Hematopoietic multipotent progenitor cell treated with erythropoietin and hydrocortisone succinate and interleukin-3 and kit ligand, for 4 days (in vitro differentiated cells): ENCODE results near the gene GSTM3.
"Not testable (repeated sequence)": the region's sequence is repeated elsewhere in the genome, so short reads cannot be mapped to it uniquely, and the experiment has no call there.

Experiments used
- DNase-seq: peaks from one replicate; pipeline ENCODE4 v3.0.0-alpha.2; 2015

The GSTM3 gene

DNA sequence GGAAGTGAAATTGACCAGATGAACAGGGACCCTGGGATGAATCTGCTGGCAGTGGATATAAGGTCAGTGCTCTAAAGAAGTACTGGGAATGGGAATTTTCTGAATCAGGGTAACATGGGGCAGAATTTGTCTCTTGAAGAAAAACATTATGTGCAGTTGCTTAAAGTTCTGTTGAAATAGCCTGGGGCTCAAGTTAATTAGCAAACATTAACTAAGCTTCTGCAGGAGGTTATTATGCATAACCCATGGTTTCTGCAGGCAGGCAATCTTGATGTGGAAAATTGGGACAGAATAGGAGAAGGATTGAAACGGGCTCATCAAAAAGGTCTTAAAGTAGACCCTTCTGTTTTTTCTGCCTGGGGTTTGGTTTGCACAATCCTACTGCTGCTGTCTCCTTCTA, 14.8 kb downstream of the GSTM3 start:
- no peak for DNase-seq

DNA sequence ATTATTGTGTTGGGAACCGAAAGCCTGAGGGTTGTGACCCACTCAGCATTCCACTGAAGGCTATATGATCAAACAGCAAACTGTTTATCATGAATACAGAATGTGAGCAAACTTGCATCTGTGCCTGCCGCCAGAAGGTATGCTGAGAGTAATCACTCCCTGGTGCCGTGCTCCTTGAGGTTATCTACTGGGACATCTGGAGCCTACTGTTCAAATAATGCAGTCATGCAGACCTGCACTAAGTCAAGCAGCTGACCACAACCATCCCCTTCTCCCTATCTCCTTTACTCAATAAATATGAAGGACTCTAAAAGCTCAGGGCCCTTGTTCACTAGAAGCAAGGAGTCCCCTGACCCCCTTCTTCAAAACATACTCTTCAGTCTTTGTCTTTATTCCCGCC, 15.3 kb downstream of the GSTM3 start:
- DNase-seq: peak; percentile 68

DNA sequence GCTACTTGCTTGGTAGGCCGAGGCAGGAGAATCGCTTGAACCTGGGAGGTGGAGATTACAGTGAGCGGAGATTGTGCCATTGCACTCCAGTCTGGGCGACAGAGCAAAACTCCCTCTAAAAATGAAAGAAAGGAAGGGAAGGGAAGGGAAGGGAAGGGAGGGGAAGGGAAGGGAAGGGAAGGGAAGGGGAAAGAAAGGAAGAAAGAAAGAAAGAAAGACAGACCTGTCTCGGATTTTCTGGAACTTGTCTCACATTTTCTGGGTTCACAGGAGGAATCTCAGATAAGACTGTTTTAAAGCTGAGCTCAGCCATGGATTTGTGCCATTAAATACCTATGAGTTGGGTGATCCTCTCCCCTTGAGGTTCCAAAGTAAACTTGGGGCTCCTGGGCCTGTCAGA, 15.9 kb downstream of the GSTM3 start:
- no peak for DNase-seq

DNA sequence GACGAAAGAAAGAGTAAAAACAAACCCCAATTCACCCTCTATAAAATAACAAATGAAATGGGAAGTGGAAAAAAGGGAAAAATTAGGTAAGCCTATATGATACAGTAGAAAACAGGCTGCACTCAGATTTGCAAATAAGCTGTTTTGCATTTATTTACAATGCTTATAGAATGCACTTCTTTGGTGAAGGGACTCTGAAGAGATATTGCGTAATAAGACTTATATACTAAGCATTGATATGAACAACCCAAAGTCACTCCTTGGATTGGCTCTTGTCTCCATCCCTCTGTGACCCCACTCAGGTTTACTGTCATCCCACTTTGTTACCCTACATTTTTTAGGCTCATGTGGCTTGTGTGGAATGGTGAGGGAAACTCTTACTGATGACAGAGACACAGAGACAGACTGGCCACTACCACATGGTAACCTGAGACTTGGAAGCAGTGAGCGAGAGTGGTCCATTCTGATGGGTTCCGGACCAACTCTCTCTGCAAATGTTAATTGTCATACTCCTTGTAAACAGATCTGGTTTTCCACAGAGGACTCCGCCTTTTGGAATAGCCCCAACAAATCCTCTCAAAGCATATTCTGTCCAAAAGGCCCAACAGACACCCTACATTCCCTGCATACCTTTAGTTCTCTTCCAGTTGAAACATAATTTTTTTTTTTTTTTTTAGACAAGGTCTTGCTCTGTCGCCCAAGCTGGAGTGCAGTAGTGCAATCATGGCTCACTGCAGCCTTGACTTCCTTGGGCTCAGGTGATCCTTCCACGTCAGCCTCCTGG, 17.7 kb downstream of the GSTM3 start:
- no peak for DNase-seq

DNA sequence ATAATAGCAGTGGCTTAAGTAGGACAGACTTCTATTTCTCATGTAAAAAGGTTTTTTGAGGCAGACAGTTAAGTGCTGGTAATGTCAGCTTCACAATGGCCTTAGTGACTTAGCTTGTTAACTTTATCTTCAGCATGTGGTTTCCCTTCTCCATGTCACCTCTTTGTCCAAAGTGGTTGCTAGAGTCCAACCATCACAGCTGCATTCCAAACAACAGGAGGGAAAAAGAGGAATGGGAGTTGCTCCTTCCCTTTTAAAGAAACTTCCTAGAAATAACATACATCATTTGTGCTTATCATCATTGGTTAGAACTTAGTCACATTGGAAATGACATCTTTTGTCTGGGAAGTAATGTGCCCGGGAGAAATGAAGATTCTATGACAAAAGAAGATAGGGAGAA, 18.9 kb downstream of the GSTM3 start:
- no peak for DNase-seq

DNA sequence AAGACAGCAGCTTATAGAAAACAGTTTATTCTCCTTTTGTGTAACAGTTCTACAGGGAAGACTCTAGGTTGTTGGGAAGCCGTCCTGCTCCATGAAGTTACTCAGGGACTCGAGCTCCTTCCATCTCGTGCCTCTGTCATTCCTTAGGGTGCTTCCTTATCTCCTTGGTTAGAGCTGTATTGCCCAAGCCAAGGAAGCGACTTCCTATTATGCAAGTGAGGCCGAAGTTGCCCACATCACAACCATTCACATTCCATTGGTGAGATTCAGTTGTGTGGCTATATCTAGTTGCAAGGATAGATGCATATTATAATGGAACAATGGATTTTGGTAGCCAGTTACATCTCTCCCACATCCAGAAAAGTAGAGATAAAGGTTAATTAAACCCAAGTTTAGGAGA, 19.8 kb downstream of the GSTM3 start:
- no peak for DNase-seq

DNA sequence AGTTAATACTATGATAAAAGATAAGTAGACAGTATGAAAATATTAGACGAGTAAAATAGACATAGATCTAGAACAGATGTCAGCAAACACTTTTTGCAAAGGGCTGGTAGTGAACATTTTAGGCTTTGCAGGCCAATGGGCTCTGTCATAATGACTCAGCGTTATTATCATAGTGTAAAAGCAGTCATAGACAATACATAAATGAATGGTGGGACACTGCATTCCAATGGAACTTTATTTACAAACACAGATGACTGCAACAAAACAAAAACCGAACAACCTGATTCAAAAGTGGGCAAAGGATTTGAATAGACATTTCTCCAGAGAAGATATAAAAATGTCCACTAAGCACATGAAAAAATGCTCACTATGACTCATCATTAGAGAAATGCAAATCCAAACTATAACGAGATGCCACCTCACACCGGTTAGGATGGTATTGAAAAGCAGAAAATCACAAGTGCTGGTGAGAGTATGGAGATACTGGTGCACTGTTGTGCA, 21.5 kb downstream of the GSTM3 start:
- peak; percentile 69 for DNase-seq

DNA sequence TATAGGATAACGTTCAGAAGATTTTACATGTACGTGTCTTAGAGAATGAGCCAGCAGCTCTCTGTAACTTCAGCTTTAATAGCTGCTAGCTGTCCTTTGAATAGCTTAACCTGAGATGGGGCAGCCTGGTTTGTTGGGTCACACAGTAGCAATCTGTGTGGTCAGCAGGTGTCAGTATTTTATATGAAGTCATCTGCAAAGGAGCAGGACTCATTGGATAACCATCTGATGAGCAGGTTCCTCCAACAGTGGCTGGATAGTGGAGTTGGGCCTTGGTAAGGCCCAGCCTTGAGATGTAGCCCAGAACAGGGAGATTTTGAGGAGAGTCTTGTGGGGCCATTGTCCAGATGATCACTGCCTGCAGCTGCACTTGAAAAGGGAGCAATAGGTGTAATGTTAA, 22.3 kb downstream of the GSTM3 start:
- peak; percentile 37 for DNase-seq

DNA sequence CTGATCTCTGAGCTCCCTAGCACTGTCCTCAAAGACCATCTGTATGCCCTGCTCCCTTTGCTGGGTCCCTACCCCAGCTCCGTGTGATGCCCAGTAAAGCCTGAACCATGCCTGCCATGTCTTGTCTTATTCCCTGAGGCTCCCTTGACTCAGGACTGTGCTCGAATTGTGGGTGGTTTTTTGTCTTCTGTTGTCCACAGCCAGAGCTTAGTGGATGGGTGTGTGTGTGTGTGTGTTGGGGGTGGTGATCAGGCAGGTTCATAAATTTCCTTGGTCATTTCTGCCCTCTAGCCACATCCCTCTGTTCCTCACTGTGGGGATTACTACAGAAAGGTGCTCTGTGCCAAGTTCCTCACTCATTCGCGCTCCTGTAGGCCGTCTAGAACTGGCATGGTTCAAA, 23.1 kb downstream of the GSTM3 start:
- DNase-seq: no peak

DNA sequence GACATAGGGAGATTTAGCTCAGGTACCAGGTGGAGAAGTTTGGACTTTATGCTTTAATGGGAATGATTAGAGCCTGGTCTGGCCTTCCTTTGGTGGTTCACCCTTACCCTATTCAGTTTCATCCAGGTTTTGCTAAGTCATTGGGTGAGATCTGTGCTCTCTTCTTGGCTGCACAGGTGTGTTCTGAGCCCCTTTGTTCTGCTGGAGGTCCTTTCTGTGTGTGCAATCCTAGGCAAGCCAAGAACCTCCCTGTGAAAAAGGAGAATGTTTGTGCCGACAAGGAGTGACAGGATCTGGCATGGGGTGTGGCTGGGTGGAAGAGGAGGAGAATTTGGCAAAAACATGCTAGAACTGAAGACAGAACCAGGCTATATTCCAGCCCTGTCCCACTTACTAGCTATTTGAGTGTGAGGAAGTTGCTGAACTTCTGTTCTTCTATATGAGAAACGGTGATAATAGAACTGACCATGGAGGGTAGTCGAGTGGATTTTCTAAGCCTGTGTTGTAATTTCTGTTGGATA, 24.2 kb downstream of the GSTM3 start:
- no peak for DNase-seq

DNA sequence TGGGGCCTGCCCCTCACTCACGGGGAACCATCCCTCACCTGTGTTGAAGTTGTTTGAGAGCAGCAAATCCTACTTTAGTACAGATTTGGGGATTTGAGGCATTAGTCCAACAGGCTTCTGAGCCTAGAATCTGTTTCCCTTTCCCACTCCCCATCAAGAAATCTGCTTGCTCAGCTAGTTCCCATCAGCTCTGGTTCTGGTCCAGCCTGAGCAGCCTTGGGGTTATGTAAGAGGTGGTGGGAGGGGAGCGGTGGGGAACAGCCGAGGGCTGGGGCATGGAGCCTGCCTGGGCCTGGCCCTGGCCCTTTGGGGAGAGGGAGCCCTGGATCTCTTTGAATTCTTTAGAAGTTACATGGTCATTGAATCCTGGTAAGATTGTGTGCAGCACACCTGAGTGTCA, 24.7 kb downstream of the GSTM3 start:
- no peak for DNase-seq

DNA sequence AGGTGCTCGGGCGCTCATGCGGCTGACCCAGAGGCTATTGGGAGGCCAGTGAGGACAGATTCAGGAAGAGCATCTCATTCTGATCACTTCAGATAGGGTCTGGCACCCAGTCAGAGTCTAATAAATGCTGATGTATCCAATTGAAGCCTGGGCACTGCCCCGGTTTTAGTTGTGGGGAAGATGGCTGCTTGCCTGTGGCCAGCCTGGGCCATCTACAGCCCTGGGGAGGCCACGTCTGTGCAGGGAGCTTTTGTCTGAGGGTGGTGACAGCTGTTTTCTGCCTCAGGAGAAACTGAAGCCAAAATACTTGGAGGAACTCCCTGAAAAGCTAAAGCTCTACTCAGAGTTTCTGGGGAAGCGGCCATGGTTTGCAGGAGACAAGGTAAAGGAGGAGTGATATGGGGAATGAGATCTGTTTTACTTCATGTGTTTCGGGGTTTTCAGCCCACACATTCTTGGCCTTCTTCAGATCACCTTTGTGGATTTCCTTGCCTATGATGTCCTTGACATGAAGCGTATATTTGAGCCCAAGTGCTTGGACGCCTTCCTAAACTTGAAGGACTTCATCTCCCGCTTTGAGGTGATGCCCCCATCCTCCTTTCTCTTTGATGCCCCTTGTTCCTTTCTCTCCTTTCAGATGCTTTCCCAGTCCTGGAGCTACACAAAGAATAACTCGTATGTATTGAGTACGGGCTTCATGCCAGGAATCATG, 26.0 kb downstream of the GSTM3 start:
- no peak for DNase-seq

DNA sequence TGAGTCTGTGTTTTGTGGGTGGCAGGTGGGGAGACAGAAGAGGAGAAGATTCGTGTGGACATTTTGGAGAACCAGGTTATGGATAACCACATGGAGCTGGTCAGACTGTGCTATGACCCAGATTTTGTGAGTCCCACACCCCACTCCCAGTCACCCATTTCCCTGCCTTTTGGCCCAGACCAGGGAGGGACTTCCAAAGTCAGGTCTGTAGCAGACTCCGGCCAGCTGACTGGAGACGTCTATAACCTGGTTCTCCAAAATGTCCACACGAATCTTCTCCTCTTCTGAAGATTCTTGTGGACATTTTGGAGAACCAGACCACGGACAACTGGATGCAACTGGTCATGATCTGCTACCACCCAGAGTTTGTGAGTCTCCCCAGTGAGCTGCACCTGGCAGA, 27.2 kb downstream of the GSTM3 start:
- no peak for DNase-seq

DNA sequence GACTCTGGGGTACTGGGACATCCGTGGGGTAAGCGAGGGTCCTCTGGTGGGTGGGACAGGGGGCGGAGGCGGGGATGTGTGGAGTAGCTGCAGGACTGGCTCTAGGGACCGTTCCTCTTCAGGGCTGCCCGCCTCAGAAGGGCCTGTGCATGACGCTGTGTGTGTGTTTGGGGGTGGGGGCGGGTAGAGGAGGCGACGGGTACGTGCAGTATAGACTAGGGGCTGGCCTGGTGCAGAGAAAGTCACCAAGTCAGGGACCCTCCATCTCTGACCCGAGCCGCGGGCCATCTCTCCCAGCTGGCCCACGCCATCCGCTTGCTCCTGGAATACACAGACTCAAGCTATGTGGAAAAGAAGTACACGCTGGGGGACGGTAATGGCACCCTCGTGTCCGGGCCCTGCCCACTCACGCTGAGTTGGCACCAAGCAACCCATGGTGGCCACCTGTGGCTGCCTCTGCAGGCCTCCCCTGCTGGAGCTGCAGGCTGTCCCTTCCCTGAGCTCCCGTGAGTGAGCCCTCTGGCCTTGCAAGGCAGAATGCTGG, 28.4 kb downstream of the GSTM3 start:
- DNase-seq: no peak

DNA sequence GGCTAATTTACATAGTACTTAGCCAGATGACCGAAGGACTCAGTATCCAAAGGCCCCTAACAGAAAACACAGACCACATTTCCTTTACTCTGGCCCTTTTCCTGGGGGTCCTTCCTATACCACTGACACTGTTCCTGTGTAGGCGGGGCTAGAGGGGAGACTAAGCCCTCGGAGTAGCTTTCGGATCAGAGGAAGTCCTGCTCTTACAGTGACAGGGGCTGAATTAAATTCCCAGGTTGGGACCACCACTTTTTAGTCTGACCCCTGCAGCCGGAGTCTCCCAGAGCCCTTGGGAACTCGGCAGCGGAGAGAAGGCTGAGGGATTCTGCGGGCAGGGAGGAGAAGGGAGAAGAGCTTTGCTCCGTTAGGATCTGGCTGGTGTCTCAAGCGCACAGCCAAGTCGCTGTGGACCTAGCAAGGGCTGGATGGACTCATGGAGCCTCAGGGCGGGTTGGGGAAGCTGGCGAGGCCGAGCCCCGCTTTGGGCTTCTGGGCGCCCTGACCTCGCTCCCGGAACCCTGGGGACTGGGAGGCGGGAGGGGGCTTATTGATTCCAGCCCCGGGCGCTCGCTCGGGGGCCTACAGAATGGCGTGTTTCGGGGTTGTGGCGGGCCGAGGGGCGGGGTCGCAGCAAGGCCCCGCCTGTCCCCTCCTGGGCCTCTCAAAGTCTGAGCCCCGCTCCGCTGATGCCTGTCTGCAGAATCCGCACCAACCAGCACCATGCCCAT, 29.1 kb downstream of the GSTM3 start, which contains the start of gene GSTM5:
TSS of gene GSTM5 (plus strand) at position 659 of the 728 bp plus-strand sequence. CDS start at position 721, 62 bp downstream.
- peak; percentile 10 for DNase-seq

DNA sequence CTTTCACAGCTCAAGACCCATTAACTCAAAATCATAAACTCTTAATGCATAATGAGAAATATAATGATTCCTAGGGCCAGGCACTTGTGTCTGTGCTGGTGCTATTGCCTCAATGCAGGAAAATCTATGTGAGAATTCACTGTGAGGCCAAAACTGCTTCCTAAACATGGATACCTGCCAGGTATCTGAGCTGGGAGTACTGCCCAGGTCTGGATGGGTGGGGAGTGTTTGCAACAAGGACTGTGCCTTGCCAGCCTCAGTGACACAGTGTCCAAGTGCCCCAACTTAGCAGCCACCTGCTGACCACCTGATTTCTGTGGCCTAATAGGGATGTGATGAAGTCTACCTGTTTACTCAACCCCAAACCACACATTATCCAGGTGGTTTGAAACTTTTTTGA, 31.0 kb downstream of the GSTM3 start:
- DNase-seq: not testable (repeated sequence)

DNA sequence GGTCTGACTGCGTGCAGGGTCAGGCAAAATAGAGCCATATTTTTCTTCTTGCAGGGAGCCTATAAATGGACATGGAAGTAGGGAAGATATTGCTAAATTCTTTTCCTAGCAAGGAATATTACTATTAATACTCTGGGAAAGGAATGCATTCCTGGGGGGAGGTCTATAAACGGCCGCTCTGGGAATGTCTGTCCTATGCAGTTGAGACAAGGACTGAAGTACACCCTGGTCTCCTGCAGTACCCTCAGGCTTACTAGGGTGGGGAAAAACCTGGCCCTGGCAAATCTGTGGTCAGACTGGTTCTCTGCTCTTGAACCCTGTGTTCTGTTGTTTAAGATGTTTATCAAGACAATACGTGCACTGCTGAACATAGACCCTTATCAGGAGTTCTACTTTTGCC, 31.9 kb downstream of the GSTM3 start:
- not testable (repeated sequence) for DNase-seq

DNA sequence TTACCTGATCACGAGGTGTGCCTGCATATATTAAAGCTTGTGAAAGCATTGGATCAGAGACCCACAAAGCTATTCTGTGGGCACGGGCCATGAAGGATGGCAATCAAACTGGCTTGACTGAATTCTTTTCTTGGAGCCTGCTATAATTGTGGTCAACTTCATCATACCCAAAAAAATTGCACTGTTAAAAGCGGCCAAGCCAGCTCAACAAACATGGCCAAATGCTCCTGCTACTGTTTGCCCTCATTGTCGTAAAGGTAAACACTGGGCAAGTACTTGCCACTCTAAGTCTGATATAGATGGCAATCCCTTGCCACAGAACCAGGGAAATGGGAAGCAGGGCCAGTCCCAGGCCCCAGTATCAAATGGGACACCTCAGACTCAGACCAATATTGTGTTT, 35.4 kb downstream of the GSTM3 start:
- no peak for DNase-seq

DNA sequence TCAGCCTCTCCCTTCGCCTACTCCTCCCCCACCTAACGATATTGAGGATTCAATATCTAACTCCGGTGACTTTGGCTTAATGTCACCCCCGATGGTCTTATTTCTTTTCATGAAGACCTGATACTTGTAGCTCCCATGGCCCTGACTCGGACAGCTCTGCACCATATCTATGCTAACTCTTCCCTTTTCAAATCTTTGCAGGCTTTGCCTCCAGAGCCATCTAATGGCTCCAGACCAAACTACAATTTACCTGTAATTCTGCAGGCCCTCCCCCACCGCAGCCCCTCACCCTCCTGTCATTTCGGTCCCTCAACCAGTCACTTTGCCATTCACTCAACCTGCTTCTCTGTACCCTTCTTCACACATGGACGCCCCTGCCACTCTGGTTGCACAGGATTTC, 36.7 kb downstream of the GSTM3 start:
- no peak for DNase-seq

DNA sequence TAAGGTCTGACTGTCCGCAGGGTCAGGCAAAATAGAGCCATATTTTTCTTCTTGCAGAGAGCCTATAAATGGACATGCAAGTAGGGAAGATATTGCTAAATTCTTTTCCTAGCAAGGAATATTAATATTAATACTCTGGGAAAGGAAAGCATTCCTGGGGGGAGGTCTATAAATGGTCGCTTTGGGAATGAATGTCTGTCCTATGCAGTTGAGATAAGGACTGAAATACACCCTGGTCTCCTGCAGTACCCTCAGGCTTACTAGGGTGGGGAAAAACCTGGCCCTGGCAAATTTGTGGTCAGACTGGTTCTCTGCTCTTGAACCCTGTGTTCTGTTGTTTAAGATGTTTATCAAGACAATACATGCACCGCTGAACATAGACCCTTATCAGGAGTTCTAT, 37.9 kb downstream of the GSTM3 start:
- DNase-seq: not testable (repeated sequence)

DNA sequence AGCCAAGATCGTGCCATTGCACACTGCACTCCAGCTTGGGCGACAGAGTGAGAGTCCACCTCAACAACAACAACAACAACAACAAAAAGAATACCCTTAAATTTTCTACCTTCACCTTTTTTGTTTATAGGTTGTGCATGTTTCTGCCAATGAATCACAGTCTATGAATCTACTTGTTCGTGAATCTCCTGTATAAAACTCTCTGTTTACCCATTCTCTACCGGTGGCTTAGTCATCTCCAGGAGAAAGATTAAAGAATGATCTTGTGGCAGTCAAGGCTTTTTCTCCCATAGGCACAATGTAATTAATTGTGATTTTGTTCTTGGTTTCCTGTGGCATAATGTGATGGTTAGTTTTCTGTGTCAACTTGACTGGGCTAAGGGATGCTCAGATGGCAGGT, 43.0 kb downstream of the GSTM3 start:
- not testable (repeated sequence) for DNase-seq

DNA sequence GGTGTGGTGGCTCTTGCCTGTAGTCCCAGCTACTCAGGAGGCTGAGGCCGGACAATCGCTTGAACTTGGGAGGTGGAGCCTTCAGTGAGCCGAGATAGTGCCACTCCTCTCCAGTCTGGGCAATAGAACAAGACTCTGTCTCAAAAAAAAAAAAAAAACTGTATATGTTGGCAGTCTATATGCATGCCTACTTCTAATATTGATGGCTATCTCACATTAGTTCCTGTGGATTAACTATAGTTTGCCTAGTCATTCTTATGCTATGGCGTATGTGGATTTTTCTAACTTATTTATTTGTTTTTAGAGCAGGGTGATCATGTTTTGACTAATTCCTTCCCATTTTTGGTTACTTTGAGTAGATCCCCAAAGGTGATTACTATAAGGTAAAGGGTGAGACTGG, 43.8 kb downstream of the GSTM3 start:
- no peak for DNase-seq

DNA sequence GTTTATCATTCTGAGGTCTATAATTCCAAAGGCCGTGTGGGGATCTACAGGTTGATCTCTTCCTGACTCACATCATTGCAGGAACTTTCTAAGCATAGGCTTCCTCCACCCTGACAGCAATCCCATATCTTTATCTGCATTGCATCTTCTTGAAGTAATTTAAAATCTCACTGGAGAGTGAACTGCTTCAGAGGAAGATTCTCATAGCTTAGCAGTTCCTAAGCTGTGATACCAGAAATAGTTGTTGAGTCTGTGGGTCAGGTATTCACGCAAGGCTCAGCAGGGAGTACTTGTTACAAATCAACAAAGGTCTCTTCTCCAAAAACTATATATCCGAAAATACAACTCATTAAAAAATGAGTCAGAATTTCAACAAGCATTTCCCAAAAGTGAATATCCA, 45.7 kb downstream of the GSTM3 start:
- DNase-seq: not testable (repeated sequence)
